Right cardiac atrium (tissue), 5 donors: ENCODE data around the gene FAM32A. TPM values are rescaled to one million over a fixed set of nuclear protein-coding genes. Genes with fewer than 3 reads are reported as not detected.

ENCODE experiments used
- ATAC-seq, 2 donors: fragments of 200-7000 bp; cut with Tn5 transposase; one replicate each; pipeline versions ENCODE4 v1.8.0 to v1.9.1; 2020; ENCODE audit warnings: moderate library complexity in 2 of 2, mild to moderate bottlenecking in 1 of 2
- DNase-seq, 3 donors: peaks; one replicate each; pipeline ENCODE4 v3.0.0-alpha.2; 2020
- H3K27ac ChIP-seq: one replicate; pipeline ENCODE4 v1.5.1; 2013; ENCODE audit warnings: mild to moderate bottlenecking, low read length, control low read depth, moderate library complexity
- H3K27me3 ChIP-seq: one replicate; pipeline ENCODE4 v1.6.1; 2013; ENCODE audit not compliant: control insufficient read depth, insufficient read depth
- H3K4me1 ChIP-seq: one replicate; pipeline ENCODE4 v1.6.1; 2013; ENCODE audit warnings: low read length; ENCODE audit not compliant: control insufficient read depth, insufficient read depth
- H3K4me3 ChIP-seq: one replicate; pipeline ENCODE4 v1.5.1; 2013; ENCODE audit warnings: low read length, control low read depth
- H3K9me3 ChIP-seq: one replicate; pipeline ENCODE4 v1.6.1; 2013; ENCODE audit warnings: low read length; ENCODE audit not compliant: control insufficient read depth
- WGBS: extraction: QIAGEN DNeasy Blood & Tissue Kit; methylation state at CpG from one replicate; pipeline ENCODE4 v1.1.7; 2013; 5-methylcytosine and 5-hydroxymethylcytosine counted together
- intact Hi-C, 4 donors: fragments of 100-400 bp; cut with DNase I; formaldehyde crosslinking; loops; one replicate each; pipeline versions ENCODE4 v1.11.0 to v1.14.0; 2022 to 2023
- long read RNA-seq, 4 donors: library from polyadenylated mRNA; unstranded; transcript quantifications; one replicate each; pipeline ENCODE4 v2.0.0, GENCODE V29; 2020 to 2021
- polyA plus RNA-seq: library from polyadenylated mRNA; stranded (reverse); fragments of 200-250 nt; gene quantifications from one replicate; pipeline ENCODE4 v1.2.3, GENCODE V29; 2013
- total RNA-seq, 4 donors: library from RNA; stranded (reverse); fragmentation: NEBNext Ultra II Directional; extraction: Animal tissue kit (Norgen Biotek cat#: 25700); gene quantifications; one replicate each; pipeline ENCODE4 v1.2.1, GENCODE V29; 2021
- donor health status: healthy with polysubstance abuse.
- donor health status: DM: no; HTN: yes; CAD: no.
- donor health status: DM: no; HTN: no; CAD: no.
- donor health status: DM: no; HTN: yes; CAD: no; lungs with severe emphysema.
- donor health status: DM: yes; HTN: yes; CAD: no.

The FAM32A gene
- total RNA-seq (10 to 100 TPM; 37.5 to 42.5 (median 40.1) TPM), polyA plus RNA-seq (49.3 TPM)
- long read RNA-seq, donor 1, transcript FAM32A-201 (4 exons, 1,455 nt): major isoform, 81 of 107 reads
- long read RNA-seq, donor 1, transcript FAM32A-205 (3 exons, 1,168 nt): minor isoform, 21 of 107 reads
- long read RNA-seq, donor 1, partial matches to known transcripts: 1 of 107 reads
- long read RNA-seq, donor 1, other reads (novel, unspliced or antisense): 0 of 107 reads
- long read RNA-seq, donor 2, transcript FAM32A-201 (4 exons, 1,455 nt): major isoform, 38 of 45 reads
- long read RNA-seq, donor 2, partial matches to known transcripts: 0 of 45 reads
- long read RNA-seq, donor 2, other reads (novel, unspliced or antisense): 1 of 45 reads
- long read RNA-seq, donor 3, transcript FAM32A-205 (3 exons, 1,168 nt): minor isoform, 47 of 231 reads
- long read RNA-seq, donor 3, transcript FAM32A-204 (3 exons, 798 nt): minor isoform, 5 of 231 reads
- long read RNA-seq, donor 3, transcript FAM32A-201 (4 exons, 1,455 nt): major isoform, 169 of 231 reads
- long read RNA-seq, donor 3, partial matches to known transcripts: 6 of 231 reads
- long read RNA-seq, donor 3, other reads (novel, unspliced or antisense): 4 of 231 reads
- long read RNA-seq, donor 4, transcript FAM32A-205 (3 exons, 1,168 nt): minor isoform, 13 of 63 reads
- long read RNA-seq, donor 4, transcript FAM32A-201 (4 exons, 1,455 nt): major isoform, 49 of 63 reads
- long read RNA-seq, donor 4, partial matches to known transcripts: 0 of 63 reads
- long read RNA-seq, donor 4, other reads (novel, unspliced or antisense): 1 of 63 reads

DNA sequence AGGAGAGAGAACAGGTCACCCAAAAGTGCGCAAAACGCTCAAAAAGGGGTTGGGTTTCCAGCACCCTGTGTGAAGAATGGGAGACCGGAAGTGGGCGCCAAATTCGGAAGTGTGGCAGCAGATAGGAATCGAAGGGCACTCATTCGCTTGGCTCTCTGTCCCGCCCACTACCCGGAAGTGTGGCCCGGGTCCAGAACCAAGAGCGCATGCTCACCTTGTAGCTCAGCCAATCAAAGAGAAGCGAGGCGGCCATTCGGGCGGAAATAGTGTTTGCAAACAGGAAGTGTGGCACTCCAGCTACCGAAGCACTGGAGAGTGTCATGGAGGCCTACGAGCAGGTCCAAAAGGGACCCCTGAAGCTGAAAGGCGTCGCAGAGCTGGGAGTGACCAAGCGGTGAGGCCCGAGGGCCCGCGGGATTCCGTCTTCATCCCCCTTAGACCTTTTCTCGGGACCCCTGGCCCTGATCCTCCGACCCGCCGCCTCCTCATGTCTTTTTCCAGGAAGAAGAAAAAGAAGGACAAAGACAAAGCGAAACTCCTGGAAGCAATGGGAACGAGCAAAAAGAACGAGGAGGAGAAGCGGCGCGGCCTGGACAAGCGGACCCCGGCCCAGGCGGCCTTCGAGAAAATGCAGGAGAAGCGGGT is at the start of gene FAM32A:
Gene FAM32A, plus strand, starts transcription at position 288 of the 645 bp plus-strand sequence. Its CDS starts 33 bp downstream, at position 321.
- Histone ChIP-seq H3K4me1 (no peaks in the 10 kb centered on the region), H3K27me3 (no peaks in the 10 kb centered on the region), H3K9me3 (no peaks in the 10 kb centered on the region), H3K27ac (peak within 1 kb of the TSS; percentile 84), H3K4me3 (peak within 1 kb of the TSS; percentile 99)
- under 1% methylated on average over 39 of the region's 39 CpGs for WGBS
- DNase-seq: peak; percentile 99
- ATAC-seq: peak; percentile 98
- intact Hi-C loops: loop anchor here in 1 of 4 donors (5.0 to 10.0 kb wide), 2 partner anchors 70 to 558 kb away; partner anchors contain the start of gene RAB8A

DNA sequence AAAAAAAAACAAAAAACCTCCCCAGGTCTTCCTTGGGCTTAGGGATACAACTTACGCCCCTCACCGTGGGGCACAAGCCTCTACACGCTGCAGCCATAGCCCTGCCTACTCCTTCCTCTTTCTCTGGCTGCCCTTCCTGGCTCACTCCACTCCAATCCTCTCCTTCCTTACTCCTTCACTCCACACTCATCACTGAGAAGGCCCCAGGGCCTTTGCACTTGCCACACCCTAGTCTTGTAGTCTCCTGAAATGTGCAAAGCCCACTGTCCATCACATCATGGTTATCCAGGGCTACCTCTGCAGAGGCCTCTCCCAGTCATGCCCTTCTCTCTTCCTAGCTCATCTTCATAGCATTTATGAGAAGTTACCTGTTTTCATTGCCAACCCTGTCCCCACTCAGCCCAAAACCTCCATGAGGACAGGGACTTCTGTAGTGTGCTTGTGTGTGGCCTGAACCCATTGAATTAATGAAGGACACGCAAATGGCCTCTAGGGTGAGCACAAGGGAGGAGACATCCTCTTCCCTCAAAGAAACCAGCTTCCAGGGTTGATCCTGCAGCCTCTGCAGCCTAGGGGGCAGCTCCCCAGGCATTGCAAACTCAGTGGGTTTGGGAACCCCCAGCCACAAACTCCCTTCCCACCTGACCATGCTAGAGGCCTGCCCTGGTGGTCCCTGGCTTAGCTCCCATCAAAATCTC is 49.6 kb upstream of the FAM32A start:
- H3K4me1 ChIP-seq: no peaks in the 10 kb centered on the region
- ATAC-seq (no peak), DNase-seq (no peak)
- H3K27ac ChIP-seq: no peak overlapping the region
- intact Hi-C loops: no loop called here
- H3K9me3 ChIP-seq: no peaks in the 10 kb centered on the region
- WGBS: 85% methylated on average over 4 of the region's 4 CpGs
- no peaks in the 10 kb centered on the region for H3K27me3 ChIP-seq
- H3K4me3 ChIP-seq: no peak overlapping the region

DNA sequence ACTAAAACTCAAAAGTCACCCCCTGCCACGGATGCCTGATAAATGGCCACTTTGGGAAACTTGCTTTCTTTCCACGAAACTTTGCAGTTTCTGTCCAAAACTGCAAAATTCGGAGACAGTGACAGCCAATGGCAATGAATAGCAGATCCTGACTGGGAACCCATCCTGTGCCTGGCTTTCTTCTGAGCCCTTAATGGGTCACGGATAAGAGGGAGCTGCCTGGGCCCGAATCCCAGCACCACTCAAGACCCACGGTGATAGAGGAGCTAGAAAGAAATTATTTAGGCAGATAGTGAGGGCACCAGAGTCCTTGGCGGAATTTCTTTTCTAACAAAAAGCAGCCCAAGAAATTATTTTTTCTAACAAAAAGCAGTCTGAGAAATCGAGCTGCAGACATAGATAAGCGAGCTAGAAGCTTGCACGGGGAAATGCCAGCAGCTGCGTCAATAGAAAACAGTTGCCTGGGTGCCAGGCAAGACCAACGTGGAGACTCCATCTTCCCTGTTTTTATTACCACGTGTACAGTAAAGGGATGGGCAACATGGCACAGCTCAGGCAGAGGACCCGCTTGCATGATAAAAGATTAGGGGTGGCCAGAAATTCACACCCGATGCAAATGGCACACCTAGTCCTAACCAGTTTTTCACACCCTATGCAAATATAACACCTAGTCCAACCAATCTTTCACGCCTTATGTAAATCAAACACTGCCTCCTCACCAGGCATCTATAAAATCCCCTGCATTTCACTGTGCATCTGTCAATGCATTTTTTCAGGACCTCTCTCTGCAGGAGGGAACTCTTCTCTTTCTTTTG is 48.8 kb upstream of the FAM32A start:
- Histone ChIP-seq H3K4me1 (no peaks in the 10 kb centered on the region), H3K27ac (no peak overlapping the region), H3K4me3 (no peak overlapping the region), H3K27me3 (no peaks in the 10 kb centered on the region), H3K9me3 (no peaks in the 10 kb centered on the region)
- ATAC-seq (no peak), DNase-seq (no peak)
- intact Hi-C loops: no loop called here
- 41% methylated on average over 16 of the region's 16 CpGs for WGBS

DNA sequence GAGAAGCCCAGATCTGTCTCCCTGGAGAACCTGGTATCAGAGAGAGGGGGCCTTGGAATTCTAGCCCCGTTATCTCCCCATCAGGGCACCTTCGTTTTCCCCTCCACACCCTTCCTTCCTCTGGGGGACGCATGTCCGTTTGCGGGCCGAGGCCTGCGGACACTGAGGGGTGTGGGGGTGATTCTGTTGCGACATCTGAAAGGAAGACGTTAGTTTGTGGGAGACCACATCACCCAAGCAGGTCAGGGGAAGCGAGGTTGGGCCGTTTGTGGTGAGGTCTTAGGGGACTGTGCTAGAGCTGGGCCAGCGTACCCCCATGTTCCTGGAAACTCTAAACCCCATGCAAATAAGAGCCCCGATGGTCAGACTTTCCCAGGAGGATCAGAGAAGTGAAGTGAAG is 45.5 kb upstream of the FAM32A start:
- 54% methylated on average over 13 of the region's 13 CpGs for WGBS
- H3K27ac ChIP-seq: no peak overlapping the region
- H3K27me3 ChIP-seq: no peaks in the 10 kb centered on the region
- intact Hi-C loops: no loop called here
- ATAC-seq (no peak), DNase-seq (no peak)
- H3K9me3 ChIP-seq: no peaks in the 10 kb centered on the region
- H3K4me3 ChIP-seq: no peak overlapping the region
- no peaks in the 10 kb centered on the region for H3K4me1 ChIP-seq

DNA sequence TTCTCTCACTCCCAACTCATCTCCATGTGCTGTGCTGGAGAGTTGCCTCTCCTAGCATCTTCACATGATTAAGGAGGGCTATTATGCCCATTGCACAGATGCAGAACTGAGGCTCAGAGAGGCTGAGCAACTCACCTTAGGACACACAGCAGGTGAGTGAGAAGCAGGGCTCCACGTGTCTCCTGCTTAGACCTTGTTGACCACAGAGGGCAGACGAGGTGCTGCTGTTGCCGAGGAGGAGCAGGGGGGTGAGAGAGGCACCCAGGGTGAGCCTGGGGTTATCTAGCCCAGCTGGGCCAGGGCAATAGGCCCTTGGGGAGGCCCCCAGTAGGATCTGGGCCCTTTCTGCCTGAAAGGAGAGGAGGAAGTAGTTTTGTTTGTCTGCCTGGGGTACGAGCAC is 44.2 kb upstream of the FAM32A start:
- Histone ChIP-seq H3K9me3 (no peaks in the 10 kb centered on the region), H3K27me3 (no peaks in the 10 kb centered on the region), H3K4me3 (no peak overlapping the region), H3K27ac (no peak overlapping the region), H3K4me1 (no peaks in the 10 kb centered on the region)
- DNase-seq (no peak), ATAC-seq (no peak)
- 61% methylated on average over 4 of the region's 4 CpGs for WGBS
- intact Hi-C loops: no loop called here

DNA sequence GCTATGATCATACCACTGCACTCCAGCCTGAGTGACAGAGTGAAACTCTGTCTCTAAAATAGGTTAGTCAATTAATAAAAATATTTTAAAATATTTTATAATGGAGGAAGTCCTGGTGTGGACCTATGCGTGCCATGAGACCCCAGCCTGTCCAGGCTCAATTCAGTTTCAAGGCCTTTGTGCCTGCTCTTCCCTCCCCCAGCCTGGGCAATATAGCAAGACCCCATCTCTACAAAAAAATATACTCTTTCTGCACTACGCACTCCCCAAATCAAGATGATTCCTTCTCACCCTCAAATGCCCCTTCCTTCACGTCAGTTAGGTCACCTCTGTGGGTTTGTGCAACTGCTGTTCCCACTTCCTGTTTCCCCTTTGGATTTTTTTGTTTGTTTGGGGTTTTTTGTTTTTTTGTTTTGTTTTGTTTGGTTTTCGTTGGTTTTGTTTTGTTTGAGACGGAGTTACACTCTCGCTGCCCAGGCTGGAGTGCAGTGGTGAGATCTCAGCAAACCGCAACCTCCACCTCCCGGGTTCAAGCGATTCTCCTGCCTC is 43.1 kb upstream of the FAM32A start:
- intact Hi-C loops: no loop called here
- no peaks in the 10 kb centered on the region for H3K4me1 ChIP-seq
- 80% methylated on average over 9 of the region's 9 CpGs for WGBS

DNA sequence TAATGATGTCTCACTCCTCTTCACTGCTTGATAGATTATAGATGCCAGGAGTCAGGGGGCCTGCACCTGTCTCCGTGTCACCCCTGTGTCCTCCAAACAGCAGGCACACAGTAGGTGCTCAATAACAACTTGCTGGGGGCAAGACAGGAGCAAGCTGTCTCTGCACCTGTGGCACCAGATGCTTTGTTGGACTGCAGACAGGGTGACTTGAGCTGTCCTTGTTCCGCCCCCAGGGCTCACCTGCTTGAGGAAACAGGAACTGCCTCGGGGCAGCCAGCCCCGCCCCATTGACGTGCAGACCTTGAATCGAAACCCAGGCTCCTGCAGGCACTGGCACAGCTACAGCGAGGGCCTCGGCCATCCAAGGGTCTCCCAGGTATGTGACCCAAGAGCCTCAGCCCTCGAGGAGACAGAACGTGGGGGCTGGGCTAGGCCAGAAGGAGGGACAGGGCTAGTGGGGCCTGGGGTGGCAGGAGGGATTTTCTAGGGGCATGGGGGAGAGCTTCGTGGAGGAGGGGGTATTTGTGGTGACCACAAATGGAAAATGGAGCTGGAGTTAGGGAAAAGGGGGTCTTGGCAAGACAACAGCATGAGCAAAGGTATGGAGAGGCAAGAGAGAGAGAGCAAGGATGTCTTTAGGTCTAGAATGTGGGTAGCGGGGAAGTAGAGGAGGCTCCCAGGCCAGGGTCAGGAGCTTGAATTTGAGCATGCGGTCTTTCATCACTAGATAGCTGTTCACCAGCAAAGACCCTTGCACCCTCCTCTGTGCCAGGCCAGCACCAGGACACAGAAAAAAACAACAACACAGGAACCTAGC is 41.6 kb upstream of the FAM32A start, which contains the start of gene HSH2D:
Gene HSH2D, plus strand, starts transcription at position 287 of the 817 bp plus-strand sequence. CDS start 5,066 bp downstream, outside the sequence.
- Histone ChIP-seq H3K4me3 (no peak within 1 kb of the TSS), H3K27ac (no peak within 1 kb of the TSS), H3K4me1 (no peaks in the 10 kb centered on the region), H3K9me3 (no peaks in the 10 kb centered on the region), H3K27me3 (no peaks in the 10 kb centered on the region)
- intact Hi-C loops: no loop called here
- 40% methylated on average over 13 of the region's 13 CpGs for WGBS
- peak; percentile 39 to 51 for ATAC-seq
- peak; percentile 24 to 79 (median 70) for DNase-seq

More for the DNA sequence above, 43.1 kb upstream of the FAM32A start:
- H3K4me3 ChIP-seq: no peak overlapping the region
- no peaks in the 10 kb centered on the region for H3K27me3 ChIP-seq
- H3K9me3 ChIP-seq: no peaks in the 10 kb centered on the region
- H3K27ac ChIP-seq: no peak overlapping the region
- no peak for ATAC-seq
- DNase-seq: no peak

DNA sequence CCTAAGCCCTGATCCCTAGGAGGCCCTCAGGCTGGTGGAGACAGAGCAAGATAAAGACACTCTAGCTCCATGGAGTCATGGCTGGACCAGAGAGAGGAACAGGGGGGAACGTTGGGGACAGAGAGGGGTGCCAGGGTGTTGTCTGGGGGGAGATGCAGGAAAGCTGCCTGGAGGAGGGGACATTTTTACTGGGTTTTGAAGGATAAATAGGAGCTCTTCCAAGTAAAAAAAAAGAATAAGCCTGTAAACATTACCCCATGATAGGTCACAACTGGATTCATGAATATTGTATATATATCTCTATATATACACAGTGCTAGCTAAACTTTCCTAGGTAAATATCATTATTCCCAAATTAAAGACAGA is 41.0 kb upstream of the FAM32A start:
- Histone ChIP-seq H3K27ac (no peak overlapping the region), H3K27me3 (no peaks in the 10 kb centered on the region), H3K4me3 (no peak overlapping the region), H3K4me1 (no peaks in the 10 kb centered on the region), H3K9me3 (no peaks in the 10 kb centered on the region)
- 74% methylated on average over 1 of the region's 1 CpG for WGBS
- intact Hi-C loops: no loop called here
- DNase-seq: no peak
- no peak for ATAC-seq

DNA sequence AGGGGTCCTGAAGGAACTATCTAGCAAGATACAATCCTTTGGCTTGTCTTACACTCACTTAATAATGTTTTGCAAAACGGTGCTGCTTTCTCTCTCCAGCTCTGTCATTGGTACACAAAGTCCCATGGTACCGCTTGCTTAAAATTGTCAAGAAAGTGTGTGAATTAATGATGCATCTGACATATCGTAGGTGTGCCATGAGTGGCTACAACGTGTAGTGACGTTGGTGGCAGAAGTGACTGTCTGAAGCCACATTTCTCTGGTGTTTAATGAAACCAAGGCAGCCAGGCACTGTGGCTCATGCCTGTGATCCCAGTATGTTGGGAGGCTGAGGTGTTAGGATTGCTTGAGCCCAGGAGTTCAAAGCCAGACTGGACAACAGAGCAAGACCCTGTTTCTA is 39.1 kb upstream of the FAM32A start:
- H3K27ac ChIP-seq: no peak overlapping the region
- ATAC-seq (no peak), DNase-seq (no peak)
- no peaks in the 10 kb centered on the region for H3K27me3 ChIP-seq
- WGBS: 69% methylated on average over 5 of the region's 5 CpGs
- intact Hi-C loops: no loop called here
- H3K4me3 ChIP-seq: no peak overlapping the region
- H3K4me1 ChIP-seq: no peaks in the 10 kb centered on the region
- H3K9me3 ChIP-seq: no peaks in the 10 kb centered on the region
